A204.1 (cell line): ENCODE data around the gene MYRIP.
"Not testable (repeated sequence)": the region's sequence is repeated elsewhere in the genome, so short reads cannot be mapped to it uniquely, and the experiment has no call there.

ENCODE experiments used
- FAIRE-seq: peaks from 2 replicates; lab custom pipeline; 2012; peaks lifted over from hg19 to GRCh38; lab: Jason Lieb, UNC

The MYRIP gene

GRCh38 chr3:40043444-40043755 is 234.0 kb downstream of the MYRIP start:
- no peak for FAIRE-seq

GRCh38 chr3:40044487-40044886 is 235.1 kb downstream of the MYRIP start:
- no peak for FAIRE-seq

GRCh38 chr3:40045051-40045450 is 235.6 kb downstream of the MYRIP start:
- no peak for FAIRE-seq

GRCh38 chr3:40046149-40046548 is 236.7 kb downstream of the MYRIP start:
- FAIRE-seq: no peak

GRCh38 chr3:40047406-40047805 is 238.0 kb downstream of the MYRIP start:
- no peak for FAIRE-seq

- no peak for FAIRE-seq
Measured at GRCh38 chr3:40053663-40054062, 244.3 kb downstream of the MYRIP start.

GRCh38 chr3:40054568-40055222 is 245.3 kb downstream of the MYRIP start:
- FAIRE-seq: no peak

GRCh38 chr3:40055361-40055760 is 246.0 kb downstream of the MYRIP start:
- FAIRE-seq: no peak

- no peak for FAIRE-seq
Measured at GRCh38 chr3:40055956-40056355, 246.5 kb downstream of the MYRIP start.

- no peak for FAIRE-seq
Measured at GRCh38 chr3:40057077-40057476, 247.7 kb downstream of the MYRIP start.

- no peak for FAIRE-seq
Measured at GRCh38 chr3:40057786-40058185, 248.4 kb downstream of the MYRIP start.

- no peak for FAIRE-seq
Measured at GRCh38 chr3:40068636-40069035, 259.2 kb downstream of the MYRIP start.

- FAIRE-seq: no peak
Measured at GRCh38 chr3:40070816-40071215, 261.4 kb downstream of the MYRIP start.

GRCh38 chr3:40071683-40072238 is 262.4 kb downstream of the MYRIP start:
- FAIRE-seq: no peak

- FAIRE-seq: no peak
Measured at GRCh38 chr3:40073310-40074007, 264.1 kb downstream of the MYRIP start.

- FAIRE-seq: not testable (repeated sequence)
Measured at GRCh38 chr3:40077139-40077538, 267.7 kb downstream of the MYRIP start.

GRCh38 chr3:40077828-40078492 is 268.6 kb downstream of the MYRIP start:
- not testable (repeated sequence) for FAIRE-seq

- no peak for FAIRE-seq
Measured at GRCh38 chr3:40078590-40078989, 269.2 kb downstream of the MYRIP start.

GRCh38 chr3:40079203-40079846 is 269.9 kb downstream of the MYRIP start:
- no peak for FAIRE-seq

GRCh38 chr3:40079847-40080240 is 270.4 kb downstream of the MYRIP start:
- FAIRE-seq: no peak

- no peak for FAIRE-seq
Measured at GRCh38 chr3:40083066-40083465, 273.7 kb downstream of the MYRIP start.

- not testable (repeated sequence) for FAIRE-seq
Measured at GRCh38 chr3:40084424-40084823, 275.0 kb downstream of the MYRIP start.
